ENCODE measurements around the gene CALN1. TPM values are rescaled to one million over a fixed set of nuclear protein-coding genes. Genes with fewer than 3 reads are reported as not detected.

CALN1 gene
- total RNA-seq, 1 experiment from 2014 or later: 0.05 TPM

GRCh38 chr7:72297636-72298035, 114.5 kb downstream of the CALN1 start:
- in situ Hi-C loops (cut with HindIII; ENCODE audit: low pct_unique_long_range_greater_than_20kb, low sequenced_read_pairs) (no loop called here), intact Hi-C loops (cut with micrococcal nuclease; ENCODE audit: unreplicated experiment) (no loop called here)
- H3K4me3 ChIP-seq (ENCODE audit: low read depth in 2 of 2, low read length in 2 of 2): no peak overlapping the region
- POLR2A ChIA-PET: no interaction called here
- H3K9me3 ChIP-seq (ENCODE audit: control insufficient read depth, insufficient read depth, low read depth, low read length): no peaks in the 10 kb centered on the region
- no peaks in the 10 kb centered on the region for H3K4me1 ChIP-seq (ENCODE audit: control insufficient read depth, insufficient read depth, low read length)
- peaks cover 8% of the 10 kb centered on the region for H3K27me3 ChIP-seq (ENCODE audit: control insufficient read depth, insufficient read depth, low read length)
- no peak for ATAC-seq
- no peak for DNase-seq (ENCODE audit: low read depth, low spot score)
- CTCF ChIA-PET: no interaction called here
- TF ChIP-seq POLR2AphosphoS5 (IDR thresholded peaks at IDR 0.05; ENCODE audit: low read depth, low read length) (no peak), REST (IDR thresholded peaks at IDR 0.05; ENCODE audit: insufficient read depth in 1 of 2, low read depth in 2 of 2, low read length in 1 of 2) (no peak), TCF7L2 (IDR thresholded peaks at IDR 0.05; ENCODE audit: low read depth, low read length) (no peak), SIN3A (IDR thresholded peaks at IDR 0.05; ENCODE audit: borderline replicate concordance, insufficient read depth, low read depth, low read length) (no peak)
- TF ChIP-seq, protein P1, sequence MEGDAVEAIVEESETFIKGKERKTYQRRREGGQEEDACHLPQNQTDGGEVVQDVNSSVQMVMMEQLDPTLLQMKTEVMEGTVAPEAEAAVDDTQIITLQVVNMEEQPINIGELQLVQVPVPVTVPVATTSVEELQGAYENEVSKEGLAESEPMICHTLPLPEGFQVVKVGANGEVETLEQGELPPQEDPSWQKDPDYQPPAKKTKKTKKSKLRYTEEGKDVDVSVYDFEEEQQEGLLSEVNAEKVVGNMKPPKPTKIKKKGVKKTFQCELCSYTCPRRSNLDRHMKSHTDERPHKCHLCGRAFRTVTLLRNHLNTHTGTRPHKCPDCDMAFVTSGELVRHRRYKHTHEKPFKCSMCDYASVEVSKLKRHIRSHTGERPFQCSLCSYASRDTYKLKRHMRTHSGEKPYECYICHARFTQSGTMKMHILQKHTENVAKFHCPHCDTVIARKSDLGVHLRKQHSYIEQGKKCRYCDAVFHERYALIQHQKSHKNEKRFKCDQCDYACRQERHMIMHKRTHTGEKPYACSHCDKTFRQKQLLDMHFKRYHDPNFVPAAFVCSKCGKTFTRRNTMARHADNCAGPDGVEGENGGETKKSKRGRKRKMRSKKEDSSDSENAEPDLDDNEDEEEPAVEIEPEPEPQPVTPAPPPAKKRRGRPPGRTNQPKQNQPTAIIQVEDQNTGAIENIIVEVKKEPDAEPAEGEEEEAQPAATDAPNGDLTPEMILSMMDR (IDR thresholded peaks at IDR 0.05): no peak
- no peak overlapping the region for H3K27ac ChIP-seq (ENCODE audit: low read length)
- no peaks in the 10 kb centered on the region for H3K36me3 ChIP-seq (ENCODE audit: control insufficient read depth, insufficient read depth, low read length)
- BruUV-seq (replicated peaks): no TSS peak

DNA sequence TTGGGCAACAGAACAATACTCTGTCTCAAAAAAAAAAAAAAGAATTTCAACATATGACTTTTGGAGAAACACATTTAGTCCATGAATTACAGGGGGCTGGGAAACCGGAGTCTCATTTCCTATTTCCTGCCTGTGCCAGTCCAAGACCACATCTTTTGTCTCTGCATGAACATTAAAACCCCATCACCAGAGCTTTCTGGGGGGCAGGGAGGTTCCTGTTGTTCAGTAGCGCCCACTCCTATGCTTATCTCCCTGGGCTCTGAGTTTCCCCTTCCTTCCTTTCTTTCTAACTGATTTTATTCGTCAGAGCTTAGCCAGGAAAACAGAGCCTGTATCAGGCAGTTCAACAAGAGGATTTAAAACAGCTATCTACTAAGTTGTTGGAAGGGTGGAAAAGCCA, 119.3 kb downstream of the CALN1 start:
- no peaks in the 10 kb centered on the region for H3K4me1 ChIP-seq (ENCODE audit: control insufficient read depth, insufficient read depth, low read length)
- peaks cover 13% of the 10 kb centered on the region for H3K27me3 ChIP-seq (ENCODE audit: control insufficient read depth, insufficient read depth, low read length)
- ATAC-seq (no peak), DNase-seq (ENCODE audit: low read depth, low spot score) (no peak)
- in situ Hi-C loops (cut with HindIII; ENCODE audit: low pct_unique_long_range_greater_than_20kb, low sequenced_read_pairs) (no loop called here), intact Hi-C loops (cut with micrococcal nuclease; ENCODE audit: unreplicated experiment) (no loop called here)
- TF ChIP-seq REST (IDR thresholded peaks at IDR 0.05; ENCODE audit: insufficient read depth in 1 of 2, low read depth in 2 of 2, low read length in 1 of 2): no peak
- TF ChIP-seq, protein P1 (IDR thresholded peaks at IDR 0.05): no peak
- no peak for TF ChIP-seq TCF7L2 (IDR thresholded peaks at IDR 0.05; ENCODE audit: low read depth, low read length)
- no peak for TF ChIP-seq POLR2AphosphoS5 (IDR thresholded peaks at IDR 0.05; ENCODE audit: low read depth, low read length)
- TF ChIP-seq SIN3A (IDR thresholded peaks at IDR 0.05; ENCODE audit: borderline replicate concordance, insufficient read depth, low read depth, low read length): no peak
- H3K36me3 ChIP-seq (ENCODE audit: control insufficient read depth, insufficient read depth, low read length): no peaks in the 10 kb centered on the region
- no TSS peak for BruUV-seq (replicated peaks)
- ChIA-PET CTCF (no interaction called here), POLR2A (no interaction called here)
- no peaks in the 10 kb centered on the region for H3K9me3 ChIP-seq (ENCODE audit: control insufficient read depth, insufficient read depth, low read depth, low read length)
- no peak overlapping the region for H3K27ac ChIP-seq (ENCODE audit: low read length)
- H3K4me3 ChIP-seq (ENCODE audit: low read depth in 2 of 2, low read length in 2 of 2): no peak overlapping the region

All from Panc1 (cell line).